GM21515 (cell line): ENCODE results near the gene KCNE3.

Experiments used
- ATAC-seq: cut with Tn5 transposase; IDR thresholded peaks from one replicate; pipeline ENCODE4 v1.9.1; 2021; ENCODE audit not compliant: unreplicated experiment

The KCNE3 gene, protein sequence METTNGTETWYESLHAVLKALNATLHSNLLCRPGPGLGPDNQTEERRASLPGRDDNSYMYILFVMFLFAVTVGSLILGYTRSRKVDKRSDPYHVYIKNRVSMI

DNA sequence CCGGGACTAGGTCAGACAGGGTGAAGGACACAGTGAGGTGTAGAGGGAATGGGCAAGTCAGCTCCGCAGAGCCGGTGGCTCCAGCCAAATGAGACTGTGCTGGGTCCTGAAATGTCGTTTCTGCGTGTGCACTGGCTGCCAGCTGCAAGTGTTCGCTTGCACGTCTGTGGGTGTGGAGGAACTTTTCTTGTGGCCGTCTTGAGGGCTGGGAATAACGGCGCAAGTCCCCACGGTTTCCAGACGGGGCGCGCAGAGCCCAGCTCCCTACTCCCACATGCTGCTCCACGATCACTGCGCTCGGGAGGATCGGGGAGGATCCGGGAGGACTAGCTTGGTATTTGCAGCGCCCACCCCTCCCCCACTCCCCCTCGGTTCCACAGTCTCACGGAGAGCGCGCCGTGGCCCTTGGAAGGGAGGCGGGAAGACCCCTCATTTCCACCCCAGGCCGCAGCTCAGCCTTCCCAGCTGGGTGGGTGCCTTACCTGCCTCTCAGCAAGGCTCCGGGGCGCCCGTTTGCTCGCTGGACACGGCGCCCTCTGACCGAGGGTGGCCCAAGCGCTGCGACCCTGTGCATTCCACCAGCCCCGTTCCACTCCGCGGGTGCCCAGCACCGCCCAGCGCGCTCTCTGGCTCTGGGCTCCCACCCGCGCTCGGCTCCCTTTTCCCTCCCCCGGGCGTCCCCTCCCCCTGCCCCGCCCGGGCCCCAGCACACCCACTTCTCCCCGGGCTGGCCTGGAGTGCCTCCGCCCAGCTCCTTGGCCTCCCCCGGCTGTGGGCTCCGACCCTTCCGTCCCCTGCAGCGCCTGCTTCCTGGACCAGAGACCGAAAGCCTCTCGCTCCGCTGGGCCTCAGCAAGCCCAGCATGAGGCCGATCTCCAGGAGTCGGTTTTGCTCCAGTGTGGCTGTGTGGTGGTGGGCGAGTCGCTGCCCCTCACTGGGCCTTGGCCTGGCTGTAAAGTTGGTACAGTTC is at the start of gene KCNE3:
Gene KCNE3 (minus strand): TSS at position 634 of the 970 bp plus-strand sequence. CDS start 9,986 bp downstream, outside the sequence.
- ATAC-seq = no peak

DNA sequence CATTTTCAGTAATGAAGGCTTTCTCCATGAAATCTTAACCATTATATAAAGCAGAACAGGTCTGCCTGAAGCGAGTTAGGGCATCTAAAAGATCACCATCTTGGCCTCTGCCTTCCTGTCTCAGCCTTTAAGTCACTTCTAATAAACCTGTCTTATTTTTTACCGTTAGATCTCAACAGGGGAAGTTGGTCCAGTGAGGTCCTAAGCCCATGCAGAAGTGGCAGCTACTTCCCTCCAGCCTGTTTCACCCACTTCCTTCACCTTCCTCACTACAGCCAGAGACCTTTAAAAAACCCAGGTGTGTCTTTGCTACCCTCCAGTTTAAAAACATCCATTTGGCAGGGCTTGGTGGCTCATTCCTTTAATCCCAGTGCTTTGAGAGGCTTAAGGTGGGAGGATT is 40.2 kb upstream of the KCNE3 start:
- ATAC-seq = no peak

DNA sequence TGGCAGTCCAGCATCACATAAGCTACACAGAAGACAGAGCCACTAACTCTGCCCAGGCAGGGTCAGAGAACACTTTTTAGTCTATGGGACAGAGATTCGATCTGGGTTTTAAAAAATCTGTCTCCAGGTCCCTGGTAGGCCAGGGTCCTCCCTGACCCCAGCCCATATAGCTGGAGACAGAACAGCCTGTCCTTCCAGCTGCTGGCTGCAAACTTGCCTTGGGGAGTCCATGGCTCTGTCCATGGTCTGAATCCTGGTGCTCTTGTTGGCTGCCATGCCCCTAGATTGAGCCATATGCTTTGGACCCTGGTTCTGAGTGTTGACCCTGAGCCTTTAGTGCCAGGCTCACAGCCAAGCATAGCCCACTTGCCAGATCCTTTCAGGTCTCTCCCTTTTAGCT is 39.5 kb upstream of the KCNE3 start:
- ATAC-seq = no peak

DNA sequence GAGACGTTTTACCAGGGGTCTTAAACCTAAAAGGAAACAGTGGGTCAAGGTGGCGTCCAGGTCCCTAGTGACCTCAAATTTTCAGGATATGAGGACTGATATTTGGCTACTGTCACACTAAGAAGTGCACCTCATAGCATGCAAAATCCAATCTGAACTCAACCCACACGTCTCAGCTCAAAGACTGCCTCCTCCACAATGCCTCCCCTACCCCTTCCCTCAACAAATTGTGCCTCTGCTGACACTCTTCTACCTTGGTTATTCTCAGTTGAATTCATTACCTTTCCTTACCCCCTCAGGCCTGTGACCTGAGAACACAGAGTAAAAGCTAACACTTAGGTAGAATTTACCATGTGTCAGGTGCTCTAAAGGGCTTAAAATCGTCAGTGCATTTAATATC is 38.6 kb upstream of the KCNE3 start:
- ATAC-seq = no peak

DNA sequence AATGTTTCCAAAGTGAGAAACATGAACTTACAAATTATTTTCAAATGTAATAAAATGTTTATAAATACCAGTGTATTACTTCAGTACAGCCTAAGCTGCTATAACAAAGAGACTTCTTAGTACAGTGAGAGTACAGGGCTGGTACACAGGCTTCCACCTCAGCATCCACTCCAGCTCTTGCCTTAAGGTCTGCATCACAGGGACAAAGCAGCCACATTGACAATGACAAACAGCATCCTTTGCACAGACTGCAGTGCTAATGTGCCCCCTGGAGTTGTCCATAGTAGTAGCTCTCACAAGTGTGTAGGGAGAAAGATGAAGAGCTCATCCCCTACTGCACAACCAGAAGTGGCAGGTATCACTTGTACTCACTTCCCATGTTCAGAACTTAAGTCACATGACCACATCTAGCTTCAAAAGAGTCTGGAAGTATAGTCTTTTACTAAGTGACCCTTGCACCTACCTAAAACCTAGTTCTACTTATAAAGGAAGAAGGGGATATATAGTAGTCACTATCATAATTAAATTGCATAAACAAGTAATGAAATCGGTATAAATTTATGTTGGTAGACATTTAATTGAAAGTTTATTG is 36.8 kb upstream of the KCNE3 start:
- ATAC-seq = no peak

DNA sequence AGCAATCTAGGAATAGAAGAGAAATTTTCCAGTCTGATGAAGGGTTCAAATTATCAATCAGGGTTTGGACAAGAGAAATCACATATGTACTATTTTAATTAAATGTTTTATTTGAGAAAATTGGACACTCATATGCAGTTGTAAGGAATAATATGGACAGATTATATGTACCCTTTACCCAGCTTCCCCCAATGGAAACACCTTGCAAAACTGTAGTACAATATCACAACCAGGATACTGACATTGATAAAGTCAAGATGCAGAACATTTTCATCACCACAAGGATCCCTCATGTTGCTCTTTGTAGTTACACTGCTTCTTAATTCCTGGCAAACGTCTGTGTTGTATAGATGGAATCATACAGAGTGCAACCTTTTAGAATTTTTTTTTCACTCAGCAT is 27.6 kb upstream of the KCNE3 start:
- ATAC-seq = no peak

DNA sequence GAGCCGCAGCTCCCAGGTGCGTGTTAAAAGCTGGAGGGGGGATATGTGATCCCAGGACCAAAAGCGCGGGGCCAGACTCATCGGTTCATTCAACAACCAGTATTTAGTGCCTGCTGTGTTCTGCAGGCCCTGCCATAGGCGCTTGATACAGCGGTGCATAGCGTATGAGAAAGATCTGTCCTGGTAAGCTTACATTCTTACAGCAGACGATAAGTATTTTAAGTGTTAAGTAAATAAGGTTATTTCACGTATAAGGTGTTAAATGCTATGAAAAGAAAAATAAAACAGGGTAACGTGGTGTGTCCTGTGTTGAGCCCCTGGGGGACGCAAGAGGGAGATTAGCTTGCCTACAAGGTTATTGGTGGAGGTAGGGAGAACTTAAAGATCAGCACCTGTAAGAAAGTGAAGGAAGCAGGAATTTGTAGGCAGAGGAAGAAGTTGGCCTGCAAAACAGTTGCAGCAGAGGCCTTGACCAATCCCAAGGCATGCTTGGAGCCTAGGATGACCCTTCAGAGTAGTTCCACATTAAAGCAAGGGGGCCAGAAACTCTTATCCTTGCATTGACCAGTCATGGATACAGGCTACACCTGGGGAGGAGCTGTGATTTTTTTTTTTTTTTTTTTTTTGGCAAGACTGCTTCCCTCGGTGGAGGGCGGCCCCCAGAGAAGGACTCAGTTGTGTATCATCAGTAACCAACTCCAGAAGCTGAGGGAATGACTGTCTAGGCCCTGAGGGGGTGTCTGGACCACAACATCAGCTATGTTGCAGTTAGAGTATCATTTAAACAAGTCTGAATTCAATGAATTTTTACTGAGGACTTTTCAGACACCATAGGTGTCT is 26.7 kb upstream of the KCNE3 start:
- ATAC-seq = no peak

DNA sequence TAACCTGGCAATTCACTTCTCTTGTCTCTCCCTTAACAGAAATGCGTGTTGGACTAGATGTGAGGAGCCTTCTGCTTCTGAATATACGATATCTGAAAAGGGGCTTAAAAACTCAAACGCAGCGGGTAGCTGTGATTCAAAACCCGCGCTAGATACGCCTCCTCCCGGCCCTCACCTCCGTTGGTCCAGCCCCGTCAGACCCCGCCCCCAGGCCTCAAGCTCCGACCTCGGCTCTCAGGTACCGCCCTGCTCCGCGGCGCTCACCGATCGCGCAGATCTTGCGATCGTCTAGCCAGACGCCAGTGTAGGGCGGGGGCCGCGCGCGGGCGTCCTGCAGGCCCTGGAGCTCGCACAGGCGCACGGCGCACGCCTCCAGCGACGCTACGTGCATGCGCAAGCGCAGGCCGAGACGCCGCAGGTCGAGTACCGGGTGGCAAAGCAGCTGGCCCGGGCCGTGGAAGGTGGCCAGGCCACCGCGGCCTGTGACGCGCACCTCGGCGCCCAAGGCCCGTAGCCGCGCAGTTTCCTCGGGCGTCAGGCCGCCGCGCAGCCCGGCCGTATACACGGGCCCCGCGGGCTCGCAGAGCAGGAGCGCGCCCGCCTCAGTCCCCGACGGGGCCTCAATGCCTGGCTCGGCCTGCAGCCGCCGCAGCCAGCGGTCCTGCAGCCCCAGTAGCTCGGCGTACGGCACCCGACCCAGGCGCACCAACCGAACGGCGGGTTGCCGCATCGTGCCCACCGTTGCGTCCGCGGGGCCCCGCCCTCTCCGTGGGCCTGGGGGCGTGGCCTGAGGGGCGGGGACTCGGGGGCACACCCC is 25.8 kb upstream of the KCNE3 start, which contains the start of gene LIPT2:
Gene LIPT2 (minus strand): TSS at position 751 of the 817 bp plus-strand sequence. CDS start 21 bp downstream, at position 730.
- ATAC-seq = peak; percentile 97

DNA sequence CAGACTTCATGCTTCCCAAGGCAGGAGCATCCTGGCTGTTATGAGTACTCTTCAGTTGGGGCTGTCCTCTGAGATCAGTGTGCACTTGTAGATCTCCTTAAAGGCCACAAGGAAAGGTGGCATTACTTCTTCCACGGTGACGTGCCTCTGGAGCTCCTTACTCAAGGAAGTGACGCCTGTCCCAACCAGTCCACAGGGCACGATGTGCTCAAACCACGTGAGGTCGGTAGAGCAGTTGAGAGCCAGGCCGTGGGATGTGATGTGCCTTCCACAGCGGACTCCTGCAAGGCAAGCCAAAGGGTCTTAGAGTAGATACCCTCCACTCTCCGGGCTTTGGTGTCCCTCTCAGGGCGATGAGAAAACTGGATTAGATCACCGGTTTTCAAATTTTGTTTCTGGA is 24.7 kb upstream of the KCNE3 start:
- no peak for ATAC-seq

DNA sequence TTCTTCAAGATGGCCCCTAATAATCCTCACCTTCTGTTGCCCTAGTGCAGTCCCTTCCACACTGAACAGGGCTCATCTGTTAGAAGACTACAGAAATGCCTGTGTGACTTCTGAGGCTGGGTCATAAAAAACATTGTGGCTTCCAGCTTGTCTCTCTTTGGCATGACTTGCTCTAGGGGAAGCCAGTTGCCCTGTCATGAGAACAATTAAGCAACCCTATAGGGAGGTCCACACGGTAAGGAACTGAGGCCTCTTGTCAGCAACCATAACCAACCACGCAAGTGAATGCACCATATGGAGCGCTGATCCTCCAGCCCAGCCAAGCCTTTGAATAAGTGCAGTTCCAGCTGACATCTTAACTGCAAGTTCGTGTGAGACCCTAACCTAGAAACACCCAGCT is 23.6 kb upstream of the KCNE3 start:
- no peak for ATAC-seq

DNA sequence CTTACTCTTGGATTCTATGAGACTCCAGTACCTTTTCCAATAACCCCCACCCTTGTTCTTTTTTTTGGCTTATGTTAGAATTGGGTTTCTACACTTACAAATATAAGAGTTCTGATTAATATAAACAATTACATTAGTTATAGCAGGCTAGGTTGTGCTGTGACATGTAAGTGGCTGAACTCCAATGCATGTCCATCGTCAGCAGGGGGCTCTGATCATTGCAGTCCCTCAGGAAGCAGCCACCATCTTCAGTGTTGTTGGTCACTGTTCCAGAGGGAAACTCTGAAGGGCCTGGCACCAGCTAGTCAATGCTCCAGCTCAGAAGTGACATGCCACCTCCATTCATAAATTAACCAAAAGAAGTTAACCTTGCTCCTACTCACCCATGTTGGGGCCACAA is 20.5 kb upstream of the KCNE3 start:
- no peak for ATAC-seq

DNA sequence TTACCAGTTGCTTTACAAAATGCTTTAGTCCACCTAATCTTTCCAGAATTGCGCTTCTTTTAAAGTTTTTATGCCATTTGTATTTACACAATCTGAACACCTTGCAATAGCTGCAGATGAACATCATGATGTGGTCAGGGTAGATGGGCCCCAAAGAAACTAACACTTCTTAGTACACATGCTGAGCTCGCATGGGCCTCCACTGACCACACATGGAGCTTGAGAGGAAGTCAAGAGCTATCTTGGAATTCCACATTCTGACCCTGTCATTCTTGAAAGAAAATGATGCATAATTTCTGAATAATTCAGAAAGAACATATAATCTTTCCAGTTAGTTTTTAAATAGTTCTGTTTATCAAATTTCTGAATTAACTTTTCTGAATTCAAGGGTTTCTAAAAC is 18.5 kb upstream of the KCNE3 start:
- no peak for ATAC-seq

DNA sequence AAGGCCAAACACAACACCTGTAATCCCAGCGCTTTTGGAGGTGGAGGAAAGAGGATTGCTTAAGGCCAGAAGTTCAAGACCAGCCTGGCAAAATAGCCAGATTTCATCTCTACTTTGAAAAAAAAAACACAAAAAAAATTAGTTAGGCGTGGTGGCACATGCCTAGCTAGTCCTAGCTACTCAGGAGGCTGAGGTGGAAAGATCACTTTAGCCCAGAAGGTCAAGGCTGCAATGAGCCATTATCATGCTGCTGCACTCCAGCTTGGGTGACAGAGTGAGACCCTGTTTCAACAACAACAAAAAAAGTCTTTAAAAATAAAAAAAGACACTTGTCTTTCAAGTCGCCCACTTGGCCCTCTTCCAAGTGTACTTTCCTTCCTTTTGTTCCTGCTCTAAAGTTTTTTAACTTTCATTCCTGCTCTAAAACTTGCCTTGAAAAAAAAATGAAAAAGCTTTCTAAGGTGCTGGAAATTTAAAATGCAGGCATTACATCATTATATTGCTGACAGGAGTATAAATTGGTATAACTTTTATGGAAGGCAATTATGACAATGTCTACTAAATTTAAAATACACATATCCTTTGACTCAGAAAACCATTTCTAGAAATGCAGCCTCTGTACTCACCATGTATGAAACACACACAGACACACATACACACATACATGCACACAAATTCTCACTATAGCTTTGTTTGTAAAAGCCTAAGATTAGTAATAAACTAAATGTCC is 13.5 kb upstream of the KCNE3 start:
- no peak for ATAC-seq

DNA sequence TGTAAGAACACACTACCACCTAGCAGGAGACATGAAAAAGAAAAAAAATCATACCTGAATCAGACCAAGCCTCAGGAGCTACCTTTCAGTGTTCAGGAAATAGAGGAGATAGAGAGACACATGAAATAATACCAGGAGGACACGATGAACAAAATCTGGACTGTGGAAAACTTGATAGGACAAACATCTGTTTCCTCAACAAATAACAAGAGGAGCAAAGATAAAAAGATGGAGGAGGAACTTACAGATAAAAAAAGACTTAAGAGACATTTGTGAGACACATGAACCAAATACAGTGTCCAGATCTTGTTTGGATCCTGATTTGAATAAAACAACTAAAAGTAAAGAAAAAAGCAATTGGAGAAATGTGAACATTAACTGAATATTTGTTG is 12.4 kb upstream of the KCNE3 start:
- ATAC-seq = no peak

DNA sequence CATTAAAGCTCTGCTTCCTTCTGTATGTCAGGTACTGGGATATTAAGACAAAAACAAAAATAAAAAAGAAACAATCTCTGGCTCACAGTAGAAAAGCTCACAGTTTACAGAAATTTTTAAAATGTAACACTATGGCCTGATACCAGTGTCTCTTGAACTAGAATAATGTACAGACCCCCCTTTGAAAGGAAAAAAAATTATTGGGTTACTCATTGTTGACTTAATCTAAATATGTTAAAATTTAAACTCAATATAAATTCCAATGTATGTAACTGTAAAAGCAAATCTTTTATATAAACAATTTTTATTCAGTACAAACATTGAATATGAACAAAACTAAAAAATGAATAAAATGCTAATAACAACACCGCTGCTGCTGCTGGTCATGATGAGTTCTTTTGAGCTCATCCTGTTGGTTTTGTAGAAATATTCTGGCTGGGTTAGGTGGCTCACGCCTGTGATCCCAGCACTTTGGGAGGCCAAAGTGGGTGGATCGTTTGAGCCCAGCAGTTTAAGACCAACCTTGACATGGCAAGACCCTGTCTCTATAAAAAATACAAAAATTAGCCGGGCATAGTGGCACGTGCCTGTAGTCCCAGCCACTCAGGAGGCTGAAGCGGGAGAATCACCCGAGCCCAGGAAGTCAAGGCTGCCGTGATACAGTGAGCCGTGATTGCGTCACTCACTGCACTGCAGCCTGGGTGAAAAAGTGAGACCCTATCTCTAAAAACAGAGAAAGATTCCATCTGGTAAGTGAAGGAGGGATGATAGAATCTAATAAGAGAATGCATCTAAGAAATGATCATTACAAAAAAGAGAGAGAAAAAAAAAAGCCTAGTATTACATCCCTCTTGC is 11.8 kb upstream of the KCNE3 start:
- ATAC-seq = no peak

DNA sequence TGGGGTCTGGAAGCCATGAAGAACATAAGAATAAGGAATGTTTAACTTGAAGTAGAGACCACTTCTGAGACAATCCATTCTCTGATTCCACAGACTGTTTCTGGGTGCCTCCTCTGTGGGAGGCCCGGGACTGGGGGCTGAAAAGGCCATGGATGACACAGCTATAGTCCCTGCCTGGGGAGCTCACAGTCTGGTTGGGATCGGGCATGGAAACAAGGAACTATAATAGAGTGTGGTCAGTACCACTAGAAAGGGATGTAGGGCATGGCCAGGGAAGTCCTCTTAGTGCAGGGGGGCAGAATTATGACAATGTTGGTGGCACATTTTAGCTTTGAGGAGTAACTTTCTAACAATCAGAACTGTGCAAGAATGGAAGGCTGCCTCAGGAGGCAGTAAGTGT is 9.2 kb upstream of the KCNE3 start:
- ATAC-seq = no peak

DNA sequence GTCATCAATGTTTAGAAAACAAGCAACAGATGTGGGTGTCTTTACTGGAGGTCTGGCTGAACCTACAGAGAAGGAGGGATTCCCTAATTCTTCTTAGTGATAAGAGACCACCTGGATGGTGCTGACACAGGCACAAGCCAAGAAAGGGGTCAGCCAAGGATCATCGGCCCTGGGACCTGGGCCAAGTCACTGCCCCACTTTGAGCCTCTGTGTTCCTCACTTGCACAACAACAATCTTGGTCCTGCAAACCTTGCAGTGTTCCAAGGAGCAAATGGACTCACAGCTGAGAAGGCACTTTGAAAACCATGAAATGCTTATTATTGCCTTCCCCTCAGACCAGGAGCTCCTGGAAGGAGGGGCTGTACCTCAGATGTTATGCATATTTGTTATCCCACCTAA is 7.0 kb upstream of the KCNE3 start:
- no peak for ATAC-seq

DNA sequence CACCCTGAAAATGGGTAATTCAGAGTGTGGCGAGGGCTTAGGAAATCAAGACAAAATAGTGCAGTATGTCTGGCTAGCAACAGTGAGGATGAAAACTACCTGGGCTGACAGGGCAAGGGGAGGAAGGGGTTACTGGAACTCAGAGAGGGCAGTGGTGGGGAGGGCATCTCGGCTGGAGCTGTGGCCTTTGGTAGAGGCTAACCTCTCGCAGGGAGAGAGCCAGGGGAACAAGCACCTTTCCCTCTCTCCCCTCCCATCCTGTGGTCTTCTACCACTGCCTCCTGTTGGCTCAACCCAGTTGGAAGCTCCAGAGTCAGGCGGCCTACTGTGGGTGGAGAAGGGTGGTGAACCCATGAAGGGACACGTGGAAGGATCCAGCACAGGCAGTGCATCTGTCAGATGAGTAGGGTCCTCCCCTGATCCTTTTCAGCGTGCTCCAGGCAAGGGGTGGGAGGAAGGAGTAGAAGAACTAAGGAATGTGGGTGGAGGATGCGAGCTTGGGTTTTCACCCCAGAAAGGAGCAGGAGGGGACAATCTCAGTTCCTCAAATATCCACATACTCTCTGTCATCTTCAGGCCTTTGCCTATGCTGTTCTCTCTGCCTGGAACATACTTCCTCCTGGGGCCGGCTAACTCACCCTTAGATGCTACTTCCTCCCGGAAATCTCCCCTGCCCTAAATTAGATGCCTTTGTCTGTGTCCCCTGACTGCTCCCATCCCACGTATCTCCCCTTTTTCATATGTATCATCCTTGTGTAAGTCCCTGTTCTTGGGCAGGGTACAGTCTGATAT is 6.2 kb upstream of the KCNE3 start:
- ATAC-seq = no peak
